Gastroesophageal sphincter (tissue), 3 donors: ENCODE results near the gene VPS35.

Experiments
- CTCF ChIP-seq, 4 experiments: fragments of 200-600 bp in 2 of 4; fragments of 450-650 bp in 2 of 4; sonication (generic) in 1 of 4; IDR thresholded peaks; one replicate each; pipeline ENCODE4 v1.5.1; 2017 to 2019; ENCODE audit warnings: antibody characterized with exemption in 4 of 4, mild to moderate bottlenecking in 2 of 4, moderate library complexity in 2 of 4
- POLR2AphosphoS5 ChIP-seq: sonication (generic); formaldehyde crosslinking; IDR thresholded peaks from one replicate; pipeline ENCODE4 v1.6.1; 2017; ENCODE audit warnings: antibody characterized with exemption

GRCh38 chr16:46712911-46713310 is 23.9 kb upstream of the VPS35 start:
- TF ChIP-seq CTCF (IDR thresholded peaks at IDR 0.05) (no peak), POLR2AphosphoS5 (no peak)
